ENCODE data around the gene HPCAL1. TPM values are rescaled to one million over a fixed set of nuclear protein-coding genes. Genes with fewer than 3 reads are reported as not detected.

Gene HPCAL1
- total and polyA plus RNA-seq, 2 experiments from 2014 or later, result 8.3 to 25.4 TPM

DNA sequence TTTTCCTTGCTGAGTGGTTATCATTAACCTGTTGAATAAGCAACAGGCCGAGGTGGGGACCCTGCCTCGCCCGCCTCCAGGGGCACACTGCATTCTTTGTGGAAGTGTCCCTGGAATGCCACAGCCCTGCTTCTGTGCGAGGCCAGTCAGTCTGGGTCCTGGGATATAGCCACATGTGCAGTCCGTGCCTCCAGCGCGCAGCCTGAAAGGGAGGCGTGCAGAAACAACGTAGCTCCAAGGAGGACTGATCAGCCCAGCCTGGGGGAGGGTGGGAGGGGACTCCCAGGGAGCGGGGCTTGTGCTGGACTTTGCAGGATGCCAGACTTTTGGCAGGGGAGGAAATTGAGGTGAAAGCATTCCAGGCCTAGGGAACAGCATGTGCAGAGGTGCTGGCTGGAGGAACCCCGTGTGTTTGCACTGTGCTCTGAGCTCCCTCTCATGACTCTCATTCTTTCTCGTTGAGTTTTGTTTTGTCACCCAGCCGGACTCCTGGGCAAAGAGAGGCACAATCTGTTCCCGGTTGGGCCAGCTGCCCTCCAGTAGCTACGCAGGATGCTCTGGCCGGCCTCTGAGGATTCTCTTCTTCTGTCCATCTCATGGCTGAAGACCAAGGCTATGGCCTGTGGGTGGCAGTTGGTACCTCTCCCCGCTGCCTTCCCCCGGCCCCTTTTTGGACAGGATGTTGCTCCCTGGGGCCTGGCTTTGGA is 39.7 kb downstream of the HPCAL1 start:
- Mint-ChIP-seq H3K27me3 (ENCODE audit: insufficient read depth, low read depth, poor library complexity) (peaks cover 6% of the 10 kb centered on the region), H3K4me3 (no peak overlapping the region), H3K9me3 (no peaks in the 10 kb centered on the region), H3K36me3 (ENCODE audit: low read depth) (no peaks in the 10 kb centered on the region), H3K27ac (no peak overlapping the region), H3K4me1 (peaks cover 10% of the 10 kb centered on the region)
- no peaks in the 10 kb centered on the region for H3K27me3 ChIP-seq (ENCODE audit: insufficient read depth)
- H2AFZ ChIP-seq, result no peak overlapping the region
- no peak overlapping the region for H3K4me3 ChIP-seq
- ATAC-seq, result no peak
- no peaks in the 10 kb centered on the region for H3F3A ChIP-seq (replicated peaks; ENCODE audit: low read depth)
- H4K20me1 ChIP-seq (replicated peaks; ENCODE audit: insufficient read depth), result no peaks in the 10 kb centered on the region
- H3K27ac ChIP-seq (ENCODE audit: low read depth), result no peak overlapping the region
- H3K9me2 ChIP-seq (ENCODE audit: insufficient read depth), result no peaks in the 10 kb centered on the region
- TF ChIP-seq, protein P1, sequence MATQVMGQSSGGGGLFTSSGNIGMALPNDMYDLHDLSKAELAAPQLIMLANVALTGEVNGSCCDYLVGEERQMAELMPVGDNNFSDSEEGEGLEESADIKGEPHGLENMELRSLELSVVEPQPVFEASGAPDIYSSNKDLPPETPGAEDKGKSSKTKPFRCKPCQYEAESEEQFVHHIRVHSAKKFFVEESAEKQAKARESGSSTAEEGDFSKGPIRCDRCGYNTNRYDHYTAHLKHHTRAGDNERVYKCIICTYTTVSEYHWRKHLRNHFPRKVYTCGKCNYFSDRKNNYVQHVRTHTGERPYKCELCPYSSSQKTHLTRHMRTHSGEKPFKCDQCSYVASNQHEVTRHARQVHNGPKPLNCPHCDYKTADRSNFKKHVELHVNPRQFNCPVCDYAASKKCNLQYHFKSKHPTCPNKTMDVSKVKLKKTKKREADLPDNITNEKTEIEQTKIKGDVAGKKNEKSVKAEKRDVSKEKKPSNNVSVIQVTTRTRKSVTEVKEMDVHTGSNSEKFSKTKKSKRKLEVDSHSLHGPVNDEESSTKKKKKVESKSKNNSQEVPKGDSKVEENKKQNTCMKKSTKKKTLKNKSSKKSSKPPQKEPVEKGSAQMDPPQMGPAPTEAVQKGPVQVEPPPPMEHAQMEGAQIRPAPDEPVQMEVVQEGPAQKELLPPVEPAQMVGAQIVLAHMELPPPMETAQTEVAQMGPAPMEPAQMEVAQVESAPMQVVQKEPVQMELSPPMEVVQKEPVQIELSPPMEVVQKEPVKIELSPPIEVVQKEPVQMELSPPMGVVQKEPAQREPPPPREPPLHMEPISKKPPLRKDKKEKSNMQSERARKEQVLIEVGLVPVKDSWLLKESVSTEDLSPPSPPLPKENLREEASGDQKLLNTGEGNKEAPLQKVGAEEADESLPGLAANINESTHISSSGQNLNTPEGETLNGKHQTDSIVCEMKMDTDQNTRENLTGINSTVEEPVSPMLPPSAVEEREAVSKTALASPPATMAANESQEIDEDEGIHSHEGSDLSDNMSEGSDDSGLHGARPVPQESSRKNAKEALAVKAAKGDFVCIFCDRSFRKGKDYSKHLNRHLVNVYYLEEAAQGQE (IDR thresholded peaks at IDR 0.05; ENCODE audit: unreplicated experiment), result no peak
- no peak for TF ChIP-seq ZNF114 (CRISPR knock-in tag; IDR thresholded peaks at IDR 0.05)
- TF ChIP-seq EZH2phosphoT487 (IDR thresholded peaks at IDR 0.05; ENCODE audit: unreplicated experiment), result no peak
- TF ChIP-seq CREB1 (CRISPR knock-in tag; IDR thresholded peaks at IDR 0.05; ENCODE audit: low read depth), result no peak
- TF ChIP-seq NANOG (IDR thresholded peaks at IDR 0.05; ENCODE audit: borderline replicate concordance), result no peak
- no peak for TF ChIP-seq POLR2AphosphoS5 (IDR thresholded peaks at IDR 0.05; ENCODE audit: low read depth)
- TF ChIP-seq JUNB (IDR thresholded peaks at IDR 0.05; ENCODE audit: unreplicated experiment), result no peak
- TF ChIP-seq, protein P2, sequence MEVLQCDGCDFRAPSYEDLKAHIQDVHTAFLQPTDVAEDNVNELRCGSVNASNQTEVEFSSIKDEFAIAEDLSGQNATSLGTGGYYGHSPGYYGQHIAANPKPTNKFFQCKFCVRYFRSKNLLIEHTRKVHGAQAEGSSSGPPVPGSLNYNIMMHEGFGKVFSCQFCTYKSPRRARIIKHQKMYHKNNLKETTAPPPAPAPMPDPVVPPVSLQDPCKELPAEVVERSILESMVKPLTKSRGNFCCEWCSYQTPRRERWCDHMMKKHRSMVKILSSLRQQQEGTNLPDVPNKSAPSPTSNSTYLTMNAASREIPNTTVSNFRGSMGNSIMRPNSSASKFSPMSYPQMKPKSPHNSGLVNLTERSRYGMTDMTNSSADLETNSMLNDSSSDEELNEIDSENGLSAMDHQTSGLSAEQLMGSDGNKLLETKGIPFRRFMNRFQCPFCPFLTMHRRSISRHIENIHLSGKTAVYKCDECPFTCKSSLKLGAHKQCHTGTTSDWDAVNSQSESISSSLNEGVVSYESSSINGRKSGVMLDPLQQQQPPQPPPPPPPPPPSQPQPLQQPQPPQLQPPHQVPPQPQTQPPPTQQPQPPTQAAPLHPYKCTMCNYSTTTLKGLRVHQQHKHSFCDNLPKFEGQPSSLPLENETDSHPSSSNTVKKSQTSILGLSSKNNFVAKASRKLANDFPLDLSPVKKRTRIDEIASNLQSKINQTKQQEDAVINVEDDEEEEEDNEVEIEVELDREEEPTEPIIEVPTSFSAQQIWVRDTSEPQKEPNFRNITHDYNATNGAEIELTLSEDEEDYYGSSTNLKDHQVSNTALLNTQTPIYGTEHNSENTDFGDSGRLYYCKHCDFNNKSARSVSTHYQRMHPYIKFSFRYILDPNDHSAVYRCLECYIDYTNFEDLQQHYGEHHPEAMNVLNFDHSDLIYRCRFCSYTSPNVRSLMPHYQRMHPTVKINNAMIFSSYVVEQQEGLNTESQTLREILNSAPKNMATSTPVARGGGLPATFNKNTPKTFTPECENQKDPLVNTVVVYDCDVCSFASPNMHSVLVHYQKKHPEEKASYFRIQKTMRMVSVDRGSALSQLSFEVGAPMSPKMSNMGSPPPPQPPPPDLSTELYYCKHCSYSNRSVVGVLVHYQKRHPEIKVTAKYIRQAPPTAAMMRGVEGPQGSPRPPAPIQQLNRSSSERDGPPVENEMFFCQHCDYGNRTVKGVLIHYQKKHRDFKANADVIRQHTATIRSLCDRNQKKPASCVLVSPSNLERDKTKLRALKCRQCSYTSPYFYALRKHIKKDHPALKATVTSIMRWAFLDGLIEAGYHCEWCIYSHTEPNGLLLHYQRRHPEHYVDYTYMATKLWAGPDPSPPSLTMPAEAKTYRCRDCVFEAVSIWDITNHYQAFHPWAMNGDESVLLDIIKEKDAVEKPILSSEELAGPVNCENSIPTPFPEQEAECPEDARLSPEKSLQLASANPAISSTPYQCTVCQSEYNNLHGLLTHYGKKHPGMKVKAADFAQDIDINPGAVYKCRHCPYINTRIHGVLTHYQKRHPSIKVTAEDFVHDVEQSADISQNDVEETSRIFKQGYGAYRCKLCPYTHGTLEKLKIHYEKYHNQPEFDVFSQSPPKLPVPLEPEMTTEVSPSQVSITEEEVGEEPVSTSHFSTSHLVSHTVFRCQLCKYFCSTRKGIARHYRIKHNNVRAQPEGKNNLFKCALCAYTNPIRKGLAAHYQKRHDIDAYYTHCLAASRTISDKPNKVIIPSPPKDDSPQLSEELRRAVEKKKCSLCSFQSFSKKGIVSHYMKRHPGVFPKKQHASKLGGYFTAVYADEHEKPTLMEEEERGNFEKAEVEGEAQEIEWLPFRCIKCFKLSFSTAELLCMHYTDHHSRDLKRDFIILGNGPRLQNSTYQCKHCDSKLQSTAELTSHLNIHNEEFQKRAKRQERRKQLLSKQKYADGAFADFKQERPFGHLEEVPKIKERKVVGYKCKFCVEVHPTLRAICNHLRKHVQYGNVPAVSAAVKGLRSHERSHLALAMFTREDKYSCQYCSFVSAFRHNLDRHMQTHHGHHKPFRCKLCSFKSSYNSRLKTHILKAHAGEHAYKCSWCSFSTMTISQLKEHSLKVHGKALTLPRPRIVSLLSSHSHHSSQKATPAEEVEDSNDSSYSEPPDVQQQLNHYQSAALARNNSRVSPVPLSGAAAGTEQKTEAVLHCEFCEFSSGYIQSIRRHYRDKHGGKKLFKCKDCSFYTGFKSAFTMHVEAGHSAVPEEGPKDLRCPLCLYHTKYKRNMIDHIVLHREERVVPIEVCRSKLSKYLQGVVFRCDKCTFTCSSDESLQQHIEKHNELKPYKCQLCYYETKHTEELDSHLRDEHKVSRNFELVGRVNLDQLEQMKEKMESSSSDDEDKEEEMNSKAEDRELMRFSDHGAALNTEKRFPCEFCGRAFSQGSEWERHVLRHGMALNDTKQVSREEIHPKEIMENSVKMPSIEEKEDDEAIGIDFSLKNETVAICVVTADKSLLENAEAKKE (CRISPR knock-in tag; IDR thresholded peaks at IDR 0.05), result no peak
- no peak overlapping the region for H3K4me2 ChIP-seq
- no peak for DNase-seq (ENCODE audit: low spot score)
- H3K36me3 ChIP-seq (ENCODE audit: insufficient read depth), result no peaks in the 10 kb centered on the region
- no peaks in the 10 kb centered on the region for H3K4me1 ChIP-seq (ENCODE audit: insufficient read depth)
- H3K79me2 ChIP-seq (replicated peaks; ENCODE audit: insufficient read depth), result no peaks in the 10 kb centered on the region

Measured in GM23338 (cell line).